Measurements from ENCODE around the gene CLCNKA. TPM values are rescaled to one million over a fixed set of nuclear protein-coding genes. Genes with fewer than 3 reads are reported as not detected.
"Not testable (repeated sequence)": the region's sequence is repeated elsewhere in the genome, so short reads cannot be mapped to it uniquely, and the experiment has no call there.

Gene CLCNKA
- total RNA-seq, 1 donor from 2014 or later = 1.6 TPM

DNA sequence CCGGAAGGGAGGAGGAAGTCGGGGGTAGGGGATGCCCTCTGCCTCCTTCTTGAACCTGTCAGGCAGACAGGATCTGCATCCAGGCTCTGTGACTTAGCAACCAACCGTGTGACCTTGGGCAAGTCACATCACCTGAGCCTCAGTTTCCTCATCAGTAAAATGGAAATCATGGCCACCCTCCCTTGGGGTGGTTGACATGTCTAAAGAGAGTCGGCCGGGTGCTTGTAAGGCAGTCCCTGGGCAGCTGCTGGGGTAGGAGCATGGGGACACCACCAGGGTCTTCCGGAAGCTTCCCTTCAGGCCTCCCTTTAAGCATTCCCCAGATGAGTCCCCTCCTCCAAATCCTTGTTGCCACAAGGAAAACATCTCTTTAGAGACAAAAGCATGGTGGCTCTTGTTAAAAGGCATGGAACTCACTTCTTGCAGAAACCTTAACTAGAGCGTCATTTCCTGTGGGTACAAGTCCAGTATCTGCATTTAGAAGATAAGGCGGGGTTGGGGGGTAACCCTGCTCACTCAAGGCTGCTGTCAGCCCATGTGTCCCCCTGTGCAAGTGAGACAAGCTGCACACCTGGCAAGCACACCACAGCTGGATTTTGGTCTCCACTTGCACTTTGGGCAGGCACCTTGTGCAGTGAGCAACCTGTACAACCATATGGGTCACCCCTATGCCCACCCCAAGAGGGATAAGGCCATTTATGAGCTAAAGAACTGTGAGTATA, 32.1 kb downstream of the CLCNKA start:
- TF ChIP-seq, protein P1, sequence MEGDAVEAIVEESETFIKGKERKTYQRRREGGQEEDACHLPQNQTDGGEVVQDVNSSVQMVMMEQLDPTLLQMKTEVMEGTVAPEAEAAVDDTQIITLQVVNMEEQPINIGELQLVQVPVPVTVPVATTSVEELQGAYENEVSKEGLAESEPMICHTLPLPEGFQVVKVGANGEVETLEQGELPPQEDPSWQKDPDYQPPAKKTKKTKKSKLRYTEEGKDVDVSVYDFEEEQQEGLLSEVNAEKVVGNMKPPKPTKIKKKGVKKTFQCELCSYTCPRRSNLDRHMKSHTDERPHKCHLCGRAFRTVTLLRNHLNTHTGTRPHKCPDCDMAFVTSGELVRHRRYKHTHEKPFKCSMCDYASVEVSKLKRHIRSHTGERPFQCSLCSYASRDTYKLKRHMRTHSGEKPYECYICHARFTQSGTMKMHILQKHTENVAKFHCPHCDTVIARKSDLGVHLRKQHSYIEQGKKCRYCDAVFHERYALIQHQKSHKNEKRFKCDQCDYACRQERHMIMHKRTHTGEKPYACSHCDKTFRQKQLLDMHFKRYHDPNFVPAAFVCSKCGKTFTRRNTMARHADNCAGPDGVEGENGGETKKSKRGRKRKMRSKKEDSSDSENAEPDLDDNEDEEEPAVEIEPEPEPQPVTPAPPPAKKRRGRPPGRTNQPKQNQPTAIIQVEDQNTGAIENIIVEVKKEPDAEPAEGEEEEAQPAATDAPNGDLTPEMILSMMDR (conservative IDR thresholded peaks at IDR 0.05) = no peak
- no peaks in the 10 kb centered on the region for H3K9me3 Mint-ChIP-seq
- H3K4me1 Mint-ChIP-seq (ENCODE audit: unreplicated experiment) = peaks cover 7% of the 10 kb centered on the region
- DNase-seq (ENCODE audit: extremely low spot score, unreplicated experiment) = no peak
- no peak overlapping the region for H3K27ac Mint-ChIP-seq
- H3K4me3 Mint-ChIP-seq = no peak overlapping the region
- no peaks in the 10 kb centered on the region for H3K36me3 Mint-ChIP-seq
- no peaks in the 10 kb centered on the region for H3K27me3 Mint-ChIP-seq

DNA sequence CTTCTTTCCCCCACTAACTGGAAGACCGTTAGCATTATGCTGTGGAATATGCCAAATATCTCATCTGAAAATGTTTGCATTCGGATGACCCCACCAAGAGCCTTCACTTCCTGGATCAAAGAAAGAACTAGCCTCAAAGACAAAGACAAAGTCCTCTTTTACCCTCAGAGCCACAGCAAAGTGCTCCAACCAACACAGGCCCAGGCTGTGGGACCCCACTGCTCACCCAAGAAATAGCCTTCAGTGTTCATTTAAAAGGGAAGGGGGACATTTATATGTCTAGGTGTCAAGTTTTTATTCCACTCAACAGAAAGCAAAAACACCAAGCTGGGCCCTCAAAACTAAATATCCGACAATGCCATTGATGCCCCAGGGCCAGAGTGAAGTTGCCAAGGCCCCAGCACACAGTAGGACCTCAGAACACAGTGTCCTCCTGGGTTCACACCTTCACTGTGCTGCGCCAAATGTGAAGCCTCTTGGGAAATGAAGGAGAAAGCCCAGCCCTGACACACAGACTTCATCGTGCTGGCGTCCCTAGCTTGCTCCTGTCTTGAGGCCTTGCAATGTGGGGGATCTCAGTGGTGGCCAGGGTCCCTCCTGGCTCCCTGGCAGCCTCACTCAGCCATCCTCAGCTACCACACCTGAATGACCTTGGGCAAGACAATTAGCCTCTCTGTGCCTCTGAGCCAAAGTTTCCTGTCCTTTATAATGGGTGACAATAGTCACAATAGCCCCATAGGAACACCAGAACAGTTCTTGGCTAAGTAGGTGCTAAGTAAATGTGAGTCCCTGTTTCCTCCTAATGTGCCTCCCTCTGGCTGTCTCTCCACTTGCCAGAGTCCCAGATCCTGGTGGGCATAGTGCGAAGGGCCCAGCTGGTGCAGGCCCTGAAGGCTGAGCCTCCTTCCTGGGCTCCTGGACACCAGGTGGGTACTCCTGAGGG, 33.0 kb downstream of the CLCNKA start:
- no peak for DNase-seq (ENCODE audit: extremely low spot score, unreplicated experiment)
- TF ChIP-seq, protein P1 (conservative IDR thresholded peaks at IDR 0.05) = no peak
- Mint-ChIP-seq H3K27ac (no peak overlapping the region), H3K36me3 (no peaks in the 10 kb centered on the region), H3K9me3 (no peaks in the 10 kb centered on the region), H3K27me3 (no peaks in the 10 kb centered on the region), H3K4me3 (no peak overlapping the region), H3K4me1 (ENCODE audit: unreplicated experiment) (peaks cover 7% of the 10 kb centered on the region)

DNA sequence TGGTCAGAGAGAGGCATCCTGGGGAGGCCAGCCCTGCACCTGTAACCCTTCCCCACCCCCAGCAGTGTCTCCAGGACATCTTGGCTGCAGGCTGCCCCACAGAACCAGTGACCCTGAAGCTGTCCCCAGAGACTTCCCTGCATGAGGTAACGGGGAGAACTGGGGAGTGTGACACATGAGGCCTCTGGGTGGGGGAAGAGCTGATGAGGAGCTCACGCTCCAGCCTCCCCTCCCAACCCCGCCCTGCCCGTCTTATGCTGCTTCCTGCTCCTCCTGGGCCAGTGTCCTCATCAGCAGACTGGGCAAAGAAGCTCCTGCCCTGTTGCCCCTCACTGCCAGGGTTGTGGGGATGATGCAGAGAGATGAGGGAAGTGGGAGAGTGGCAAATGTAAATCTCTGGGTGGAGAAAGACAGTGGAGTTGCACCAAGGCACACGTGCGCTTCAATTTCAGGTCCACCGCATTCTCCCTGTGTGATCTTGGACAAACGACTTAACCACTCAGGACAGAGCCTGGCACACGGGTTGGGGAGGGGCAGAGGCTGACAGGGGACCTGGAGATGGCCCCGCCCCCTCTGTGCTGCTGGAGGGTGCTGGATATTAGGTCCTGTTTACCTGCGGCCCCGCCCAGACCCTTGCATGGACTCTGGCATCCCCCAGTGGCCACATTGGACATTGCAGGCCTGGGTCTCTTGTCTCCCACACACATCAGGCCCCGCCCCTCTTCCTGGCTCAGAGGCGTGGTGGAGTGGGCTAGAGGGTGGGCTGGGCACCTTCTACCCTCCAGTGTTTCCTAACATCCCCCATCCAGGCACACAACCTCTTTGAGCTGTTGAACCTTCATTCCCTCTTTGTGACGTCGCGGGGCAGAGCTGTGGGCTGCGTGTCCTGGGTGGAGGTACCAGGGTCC, 34.0 kb downstream of the CLCNKA start:
- Mint-ChIP-seq H3K27me3 (no peaks in the 10 kb centered on the region), H3K4me3 (peak overlapping the region; percentile 54), H3K36me3 (no peaks in the 10 kb centered on the region), H3K9me3 (no peaks in the 10 kb centered on the region), H3K4me1 (ENCODE audit: unreplicated experiment) (peaks cover 14% of the 10 kb centered on the region), H3K27ac (peak overlapping the region; percentile 68)
- DNase-seq (ENCODE audit: extremely low spot score, unreplicated experiment) = peak; percentile 93
- TF ChIP-seq, protein P1 (conservative IDR thresholded peaks at IDR 0.05) = peak; percentile 90

DNA sequence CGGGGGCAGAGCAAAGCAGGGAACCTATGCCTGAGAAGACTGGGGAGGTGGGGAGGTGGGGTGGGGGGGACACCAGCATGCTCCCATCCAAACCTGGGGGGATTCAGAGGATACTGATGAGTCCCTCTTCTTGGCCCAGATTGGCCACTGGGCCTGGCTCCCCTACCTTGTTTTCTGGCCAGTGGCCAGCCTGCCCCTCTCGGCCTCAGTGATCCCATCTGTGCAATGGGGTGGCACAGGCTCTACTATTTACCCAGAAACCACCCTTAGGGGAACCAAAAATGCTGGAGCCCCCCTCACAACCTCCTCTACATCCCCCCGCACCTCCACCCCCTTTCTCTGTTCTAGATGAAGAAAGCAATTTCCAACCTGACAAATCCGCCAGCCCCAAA, 34.7 kb downstream of the CLCNKA start:
- Mint-ChIP-seq H3K27ac (peak overlapping the region; percentile 68), H3K4me1 (ENCODE audit: unreplicated experiment) (peaks cover 16% of the 10 kb centered on the region)
- DNase-seq (ENCODE audit: extremely low spot score, unreplicated experiment); H3K36me3 Mint-ChIP-seq; H3K27me3 Mint-ChIP-seq; H3K4me3 Mint-ChIP-seq; H3K9me3 Mint-ChIP-seq: not testable (repeated sequence)

DNA sequence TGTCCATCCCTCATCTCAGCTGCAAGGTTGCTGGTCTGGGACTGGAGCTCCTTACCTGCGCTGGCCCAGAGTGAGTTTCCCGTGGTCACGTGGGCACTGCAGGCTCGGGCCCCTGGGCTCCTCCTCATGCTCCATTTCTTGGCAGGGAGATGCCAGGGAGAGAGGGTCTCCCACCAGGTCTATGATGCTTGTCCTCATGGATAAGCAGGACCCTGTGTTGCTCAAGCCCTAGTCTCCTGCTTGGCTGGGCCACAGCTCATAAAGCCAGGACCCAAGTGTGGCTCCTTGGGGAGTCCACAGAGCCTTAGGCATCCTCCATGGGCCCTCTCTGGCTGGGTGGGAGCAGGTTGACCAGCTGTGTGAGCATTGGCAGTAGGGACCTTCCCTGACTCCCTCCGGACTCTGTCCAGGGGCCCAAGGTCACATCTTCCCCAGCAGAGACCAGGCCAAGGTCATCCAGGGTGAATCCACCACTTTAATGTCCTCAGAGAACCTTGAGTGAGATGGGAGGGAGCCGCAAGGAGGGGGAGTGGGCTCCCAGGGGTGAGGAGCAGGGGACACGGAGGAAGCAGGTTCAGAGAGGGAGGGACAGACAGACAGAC, 35.6 kb downstream of the CLCNKA start:
- peaks cover 16% of the 10 kb centered on the region for H3K4me1 Mint-ChIP-seq (ENCODE audit: unreplicated experiment)
- H3K27me3 Mint-ChIP-seq; H3K36me3 Mint-ChIP-seq; H3K9me3 Mint-ChIP-seq; DNase-seq (ENCODE audit: extremely low spot score, unreplicated experiment); H3K4me3 Mint-ChIP-seq; H3K27ac Mint-ChIP-seq: not testable (repeated sequence)

DNA sequence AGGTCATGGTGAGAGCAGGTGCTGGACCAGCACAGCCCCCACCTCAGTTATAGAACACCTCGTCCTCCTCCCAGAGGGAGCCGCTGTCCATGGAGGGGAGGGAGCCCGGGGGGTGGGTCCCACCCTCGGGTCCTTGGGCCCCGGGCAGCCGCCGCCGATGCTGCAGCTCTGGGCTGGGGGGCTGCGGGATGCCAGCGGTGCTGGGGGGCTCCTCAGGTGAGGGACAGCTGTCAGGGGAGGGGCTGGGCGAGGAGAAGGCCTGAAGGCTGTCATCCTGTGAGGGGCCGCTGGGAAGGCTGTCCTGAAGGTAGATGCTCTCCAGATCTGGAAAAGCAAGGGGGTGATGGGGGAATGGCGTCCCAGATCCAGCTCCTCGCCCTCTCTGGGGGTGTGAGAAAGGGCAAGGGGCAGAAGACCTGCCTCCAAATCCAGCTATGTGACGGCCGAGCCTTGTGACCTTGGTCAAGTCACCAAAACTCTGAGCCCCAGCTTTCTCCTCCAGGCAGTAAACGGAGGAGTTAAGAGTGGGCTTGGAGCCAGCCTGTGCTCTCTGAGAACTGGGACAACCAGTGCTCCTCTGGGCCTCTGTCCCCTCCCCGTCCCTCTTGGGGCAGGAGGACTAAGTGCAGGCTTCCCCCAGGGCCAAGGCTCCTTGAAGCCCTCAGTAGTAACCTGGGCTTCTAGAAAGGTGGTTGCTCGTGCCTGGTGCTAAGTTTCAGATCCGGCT, 36.7 kb downstream of the CLCNKA start:
- H3K9me3 Mint-ChIP-seq; H3K27me3 Mint-ChIP-seq; DNase-seq (ENCODE audit: extremely low spot score, unreplicated experiment); H3K4me3 Mint-ChIP-seq; H3K27ac Mint-ChIP-seq; H3K36me3 Mint-ChIP-seq: not testable (repeated sequence)
- peaks cover 17% of the 10 kb centered on the region for H3K4me1 Mint-ChIP-seq (ENCODE audit: unreplicated experiment)
